CD14-positive monocyte (primary cell): ENCODE measurements around the gene PROZ. TPM values are rescaled to one million over a fixed set of nuclear protein-coding genes. Genes with fewer than 3 reads are reported as not detected.

Experiments
- DNase-seq, 3 donors: peaks; one replicate each; pipeline ENCODE4 v3.0.0-alpha.2; 2011 to 2022
- H2AFZ ChIP-seq: 2 replicates; pipeline ENCODE4 v1.6.0; 2012; ENCODE audit warnings: mild to moderate bottlenecking, low read depth, low read length, inconsistent platforms; ENCODE audit not compliant: insufficient read depth, poor library complexity, severe bottlenecking
- H3K27ac ChIP-seq, 2 donors: 1 replicate in 1 of 2; 2 replicates in 1 of 2; pipeline ENCODE4 v1.5.1; 2012 to 2013; ENCODE audit warnings: low read length in 2 of 2, control low read depth in 1 of 2, inconsistent platforms in 1 of 2, low read depth in 1 of 2, mild to moderate bottlenecking in 1 of 2
- H3K27me3 ChIP-seq, 2 donors: one replicate each; pipeline versions ENCODE4 v1.6.0 to v1.6.1; 2011 to 2013; ENCODE audit warnings: low read length in 2 of 2; ENCODE audit not compliant: control insufficient read depth in 2 of 2, insufficient read depth in 2 of 2
- H3K36me3 ChIP-seq, 2 donors: replicated peaks in 1 of 2; 1 replicate in 1 of 2; 2 replicates in 1 of 2; pipeline versions ENCODE4 v1.5.1 to v1.6.1; 2012 to 2013; ENCODE audit warnings: low read length in 2 of 2, control low read depth in 1 of 2, inconsistent platforms in 1 of 2, mild to moderate bottlenecking in 1 of 2; ENCODE audit not compliant: insufficient read depth in 2 of 2, control insufficient read depth in 1 of 2
- H3K4me1 ChIP-seq, 2 donors: 1 replicate in 1 of 2; 2 replicates in 1 of 2; pipeline versions ENCODE4 v1.5.1 to v1.6.1; 2012 to 2013; ENCODE audit warnings: low read length in 2 of 2, control low read depth in 1 of 2, inconsistent platforms in 1 of 2, mild to moderate bottlenecking in 1 of 2, moderate library complexity in 1 of 2; ENCODE audit not compliant: insufficient read depth in 2 of 2, control insufficient read depth in 1 of 2
- H3K4me2 ChIP-seq: replicated peaks from 2 replicates; pipeline ENCODE3; 2012; ENCODE audit warnings: low read length, moderate library complexity, mild to moderate bottlenecking; ENCODE audit not compliant: poor library complexity, severe bottlenecking; ENCODE audit errors: extremely low read depth
- H3K4me3 ChIP-seq, 3 experiments: fragments of 200-600 bp in 1 of 3; sonication (generic) in 1 of 3; replicated peaks in 1 of 3; 1 replicate in 2 of 3; 2 replicates in 1 of 3; pipeline ENCODE4 v1.5.1; 2011 to 2013; ENCODE audit warnings: low read length in 3 of 3, mild to moderate bottlenecking in 3 of 3, control low read depth in 2 of 3, low read depth in 2 of 3, inconsistent platforms in 1 of 3, moderate library complexity in 1 of 3
- H3K79me2 ChIP-seq: 2 replicates; pipeline ENCODE4 v1.6.0; 2012; ENCODE audit warnings: mild to moderate bottlenecking, control low read depth, inconsistent platforms, low read length, moderate library complexity; ENCODE audit not compliant: insufficient read depth
- H3K9ac ChIP-seq: 2 replicates; pipeline ENCODE4 v1.6.0; 2017; ENCODE audit warnings: low read length, mild to moderate bottlenecking; ENCODE audit not compliant: insufficient read depth, poor library complexity, severe bottlenecking
- H3K9me3 ChIP-seq, 2 donors: replicated peaks in 1 of 2; 1 replicate in 1 of 2; 2 replicates in 1 of 2; pipeline versions ENCODE4 v1.5.1 to v1.6.1; 2012 to 2013; ENCODE audit warnings: low read length in 2 of 2, control low read depth in 1 of 2; ENCODE audit not compliant: control insufficient read depth in 1 of 2, insufficient read depth in 1 of 2
- H4K20me1 ChIP-seq: 2 replicates; pipeline ENCODE4 v1.6.0; 2012; ENCODE audit warnings: mild to moderate bottlenecking, low read length, control low read depth, moderate library complexity; ENCODE audit not compliant: insufficient read depth
- H3K27ac Mint-ChIP-seq, 7 donors: one replicate each; pipeline ENCODE4 v1.8.0; 2020; ENCODE audit warnings: mild to moderate bottlenecking in 7 of 7, mixed read lengths in 7 of 7, moderate library complexity in 6 of 7, inconsistent platforms in 2 of 7
- H3K27me3 Mint-ChIP-seq, 3 donors: one replicate each; pipeline ENCODE4 v1.8.0; 2021 to 2022; ENCODE audit warnings: low read depth in 3 of 3, mild to moderate bottlenecking in 3 of 3, mixed read lengths in 3 of 3, moderate library complexity in 3 of 3, inconsistent platforms in 1 of 3
- H3K36me3 Mint-ChIP-seq, 2 donors: one replicate each; pipeline ENCODE4 v1.8.0; 2020; ENCODE audit warnings: mixed read lengths in 2 of 2, inconsistent platforms in 1 of 2, mild to moderate bottlenecking in 1 of 2
- H3K4me1 Mint-ChIP-seq: one replicate; pipeline ENCODE4 v1.8.0; 2020; ENCODE audit warnings: mild to moderate bottlenecking, mixed read lengths
- H3K4me3 Mint-ChIP-seq, 2 donors: one replicate each; pipeline ENCODE4 v1.8.0; 2020; ENCODE audit warnings: mild to moderate bottlenecking in 2 of 2, mixed read lengths in 2 of 2, moderate library complexity in 1 of 2
- H3K9me3 Mint-ChIP-seq, 7 donors: one replicate each; pipeline ENCODE4 v1.8.0; 2020 to 2022; ENCODE audit warnings: mixed read lengths in 7 of 7, mild to moderate bottlenecking in 6 of 7, moderate library complexity in 6 of 7, inconsistent platforms in 2 of 7
- whole genome bisulfite sequencing: methylation state at CpG from one replicate; pipeline ENCODE4 v1.1.5; 2013; ENCODE audit warnings: missing lambda C conversion rate; ENCODE audit not compliant: insufficient coverage; 5-methylcytosine and 5-hydroxymethylcytosine counted together
- intact Hi-C, 2 donors: fragments of 100-400 bp; cut with micrococcal nuclease; formaldehyde crosslinking; loops; one replicate each; pipeline versions ENCODE4 v1.15.0 to v1.15.1; 2023
- polyA plus RNA-seq, 3 donors: library from polyadenylated mRNA; depleted of rRNA in 1 of 3; unstranded in 2 of 3; stranded (reverse) in 1 of 3; fragments of 300-500 nt in 2 of 3; fragments of >200 nt in 1 of 3; fragmentation: Illumina TruSeq in 2 of 3; gene quantifications; 1 replicate in 2 of 3; 2 replicates in 1 of 3; pipeline ENCODE4 v1.2.3, GENCODE V29; 2012 to 2021
- TF ChIP-seq, protein P1 (sequence below): fragments of 200-600 bp; IDR thresholded peaks from one replicate; pipeline ENCODE4 v1.8.0; 2022; ENCODE audit warnings: antibody characterized with exemption, mild to moderate bottlenecking

Gene PROZ
- polyA plus RNA-seq, 3 donors = not detected

DNA sequence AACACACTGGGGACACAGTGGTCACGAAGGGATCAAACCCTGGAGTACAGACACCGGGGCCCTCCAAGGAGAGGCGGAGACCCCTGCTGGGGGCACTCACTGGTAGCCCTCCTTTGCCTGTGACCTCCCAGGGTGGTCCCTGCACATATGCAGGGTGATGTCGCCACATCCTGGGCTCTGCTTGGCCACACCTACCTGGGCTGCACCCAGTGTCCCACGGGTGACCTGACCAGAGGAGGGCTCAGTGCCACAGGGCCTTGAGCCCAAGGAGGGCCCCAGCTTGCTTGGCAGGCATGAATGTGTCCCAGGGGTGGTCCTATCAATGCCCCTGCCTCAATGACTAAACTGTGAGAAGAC is 45.9 kb downstream of the PROZ start:
- Mint-ChIP-seq H3K27ac (peak overlapping the region in 3 of 7 donors; percentile 51 to 63 (median 58)), H3K36me3 (peaks cover 15 to 42% of the 10 kb centered on the region in 2 donors), H3K4me1 (peaks cover 26% of the 10 kb centered on the region), H3K27me3 (no peaks in the 10 kb centered on the region), H3K9me3 (no peaks in the 10 kb centered on the region), H3K4me3 (no peak overlapping the region)
- H4K20me1 ChIP-seq = peaks cover 28% of the 10 kb centered on the region
- no peak overlapping the region for H3K4me3 ChIP-seq
- no peaks in the 10 kb centered on the region for H3K9me3 ChIP-seq
- no peak overlapping the region for H3K27ac ChIP-seq
- H3K27me3 ChIP-seq = no peaks in the 10 kb centered on the region
- no peak overlapping the region for H3K4me2 ChIP-seq
- DNase-seq = no peak
- no peak overlapping the region for H2AFZ ChIP-seq
- H3K9ac ChIP-seq = no peak overlapping the region
- H3K36me3 ChIP-seq = peaks cover 9 to 32% of the 10 kb centered on the region in 2 donors
- TF ChIP-seq, protein P1, sequence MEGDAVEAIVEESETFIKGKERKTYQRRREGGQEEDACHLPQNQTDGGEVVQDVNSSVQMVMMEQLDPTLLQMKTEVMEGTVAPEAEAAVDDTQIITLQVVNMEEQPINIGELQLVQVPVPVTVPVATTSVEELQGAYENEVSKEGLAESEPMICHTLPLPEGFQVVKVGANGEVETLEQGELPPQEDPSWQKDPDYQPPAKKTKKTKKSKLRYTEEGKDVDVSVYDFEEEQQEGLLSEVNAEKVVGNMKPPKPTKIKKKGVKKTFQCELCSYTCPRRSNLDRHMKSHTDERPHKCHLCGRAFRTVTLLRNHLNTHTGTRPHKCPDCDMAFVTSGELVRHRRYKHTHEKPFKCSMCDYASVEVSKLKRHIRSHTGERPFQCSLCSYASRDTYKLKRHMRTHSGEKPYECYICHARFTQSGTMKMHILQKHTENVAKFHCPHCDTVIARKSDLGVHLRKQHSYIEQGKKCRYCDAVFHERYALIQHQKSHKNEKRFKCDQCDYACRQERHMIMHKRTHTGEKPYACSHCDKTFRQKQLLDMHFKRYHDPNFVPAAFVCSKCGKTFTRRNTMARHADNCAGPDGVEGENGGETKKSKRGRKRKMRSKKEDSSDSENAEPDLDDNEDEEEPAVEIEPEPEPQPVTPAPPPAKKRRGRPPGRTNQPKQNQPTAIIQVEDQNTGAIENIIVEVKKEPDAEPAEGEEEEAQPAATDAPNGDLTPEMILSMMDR = no peak
- peaks cover 9 to 14% of the 10 kb centered on the region in 2 donors for H3K4me1 ChIP-seq
- intact Hi-C loops = loop anchor here in 1 of 2 donors (10.0 kb wide), 1 partner anchor 620 kb away; the partner anchor contains the start of gene TUBGCP3
- H3K79me2 ChIP-seq = peaks cover 75% of the 10 kb centered on the region
- WGBS = 96% methylated on average over 5 of the region's 5 CpGs

DNA sequence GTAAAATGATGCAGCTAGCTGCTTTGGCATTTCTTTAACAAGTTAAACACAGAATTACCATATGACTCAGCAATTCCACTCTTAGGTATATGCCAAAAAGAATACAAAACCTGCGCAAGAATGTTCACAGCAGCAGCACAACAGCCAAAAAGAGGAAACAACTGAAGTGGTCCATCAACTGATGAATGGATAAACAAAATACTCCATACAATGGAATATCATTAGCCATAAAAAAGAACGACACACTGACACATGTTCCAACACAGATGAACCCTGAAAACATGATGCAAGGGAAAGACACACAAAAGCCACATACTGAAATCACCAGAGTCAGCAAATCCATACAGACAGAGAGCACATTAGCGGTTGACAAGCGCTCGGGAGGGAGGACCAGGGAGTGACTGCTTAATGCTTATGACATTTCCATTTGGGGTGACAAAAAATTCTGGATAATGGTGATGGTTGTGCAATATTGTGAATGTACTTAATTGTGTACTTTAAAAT is 47.0 kb downstream of the PROZ start:
- no peaks in the 10 kb centered on the region for H3K27me3 ChIP-seq
- H3K27me3 Mint-ChIP-seq = no peaks in the 10 kb centered on the region
- peaks cover 6 to 31% of the 10 kb centered on the region in 2 donors for H3K36me3 Mint-ChIP-seq
- intact Hi-C loops = loop anchor here (5.0 to 10.0 kb wide), 2 partner anchors 621 to 623 kb away; partner anchors contain the start of gene TUBGCP3 (in 1 of the 2)
- no peak overlapping the region for H3K4me2 ChIP-seq
- peaks cover 80% of the 10 kb centered on the region for H3K79me2 ChIP-seq
- peaks cover 9 to 21% of the 10 kb centered on the region in 2 donors for H3K4me1 ChIP-seq
- 79% methylated on average over 4 of the region's 5 CpGs for WGBS
- H3K27ac Mint-ChIP-seq = peak overlapping the region in 1 of 7 donors; percentile 33
- H3K4me3 ChIP-seq = no peak overlapping the region
- H3K27ac ChIP-seq = no peak overlapping the region
- H4K20me1 ChIP-seq = peaks cover 32% of the 10 kb centered on the region
- H3K9me3 Mint-ChIP-seq = no peaks in the 10 kb centered on the region
- peaks cover 31% of the 10 kb centered on the region for H3K4me1 Mint-ChIP-seq
- no peak for DNase-seq
- TF ChIP-seq, protein P1 = no peak
- no peak overlapping the region for H3K4me3 Mint-ChIP-seq
- peaks cover 2 to 20% of the 10 kb centered on the region in 2 donors for H3K36me3 ChIP-seq
- no peaks in the 10 kb centered on the region for H3K9me3 ChIP-seq
- H2AFZ ChIP-seq = no peak overlapping the region
- H3K9ac ChIP-seq = no peak overlapping the region
